GM12865 (cell line): ENCODE data around the gene RBBP4.
"Not testable (repeated sequence)": the region's sequence is repeated elsewhere in the genome, so short reads cannot be mapped to it uniquely, and the experiment has no call there.

ENCODE experiments used
- DNase-seq: peaks from one replicate; pipeline ENCODE4 v3.0.0; 2010; ENCODE audit warnings: low read depth
- H3K4me3 ChIP-seq: 2 replicates; pipeline ENCODE4 v1.5.1; 2011; ENCODE audit warnings: mild to moderate bottlenecking, low read depth, low read length, control low read depth
- CTCF ChIP-seq: IDR thresholded peaks from 2 replicates; pipeline ENCODE4 v1.5.1; 2011; ENCODE audit warnings: low read length, control low read depth, low read depth, inconsistent platforms; ENCODE audit not compliant: insufficient read depth; ENCODE audit errors: missing control alignments

RBBP4 gene

GRCh38 chr1:32695098-32695904 is 44.3 kb downstream of the RBBP4 start:
- H3K4me3 ChIP-seq = no peak overlapping the region
- DNase-seq = peak; percentile 16
- TF ChIP-seq CTCF = no peak

- no peak for TF ChIP-seq CTCF
- DNase-seq = no peak
- H3K4me3 ChIP-seq = no peak overlapping the region
Observed at GRCh38 chr1:32696041-32696440, 45.0 kb downstream of the RBBP4 start.

GRCh38 chr1:32696996-32697395 is 46.0 kb downstream of the RBBP4 start:
- not testable (repeated sequence) for DNase-seq, H3K4me3 ChIP-seq

GRCh38 chr1:32701421-32701911 is 50.5 kb downstream of the RBBP4 start:
- TF ChIP-seq CTCF = no peak
- H3K4me3 ChIP-seq = no peak overlapping the region
- no peak for DNase-seq

GRCh38 chr1:32701951-32702598 is 51.1 kb downstream of the RBBP4 start:
- H3K4me3 ChIP-seq = no peak overlapping the region
- no peak for DNase-seq
- no peak for TF ChIP-seq CTCF

- DNase-seq = no peak
- H3K4me3 ChIP-seq = peak within 1 kb of the TSS; percentile 35
- no peak for TF ChIP-seq CTCF
Observed at GRCh38 chr1:32702599-32703478, 51.8 kb downstream of the RBBP4 start, which contains the start of gene SYNC. Gene SYNC, minus strand, starts transcription at chr1:32702770. Its CDS starts 110 bp downstream, at chr1:32702660.
